ENCODE measurements around the gene CACUL1.

Gene CACUL1

DNA sequence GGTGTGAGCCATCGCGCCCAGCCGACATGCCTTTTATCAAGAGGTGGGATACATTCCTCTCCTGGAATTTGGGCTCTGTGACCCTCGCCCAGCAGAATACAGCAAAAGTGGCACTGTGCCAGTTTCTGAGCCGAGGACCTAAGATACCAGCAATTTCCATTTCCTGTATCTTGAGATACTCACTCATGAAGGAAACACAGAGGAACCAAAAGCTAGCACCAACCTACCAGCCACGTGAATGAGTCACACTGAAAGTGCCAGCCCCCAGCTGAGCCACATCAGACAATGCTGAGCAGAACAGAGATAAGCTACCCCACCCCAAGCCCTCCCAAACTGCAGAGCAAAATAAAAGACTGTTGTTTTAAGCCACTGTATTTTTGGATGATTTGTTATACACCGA lies 56.3 kb downstream of the CACUL1 start:
- Histone ChIP-seq H3K27me3 (no peaks in the 10 kb centered on the region), H3K4me2 (peak overlapping the region in 10 of 11 experiments; percentile 8 to 63 (median 43); a peak in 16 of 22 replicates), H3K4me1 (peaks cover 11 to 25% (median 18%) of the 10 kb centered on the region in 10 experiments), H3K9me3 (replicated peaks in 1 of 11) (no peaks in the 10 kb centered on the region), H3K4me3 (no peak overlapping the region), H4K20me1 (peaks cover 0 to 89% (median 8%) of the 10 kb centered on the region in 11 experiments; a peak in 12 of 22 replicates), H3K36me3 (peaks cover 52 to 83% (median 61%) of the 10 kb centered on the region in 11 experiments), H3K27ac (0 out of 22 replicates have a peak overlapping the region, but pooled peaks of 1 of the 11 experiments have one; percentile 22), H3K9ac (no peak overlapping the region)
- no peak for TF ChIP-seq Cebpa-rat (IDR thresholded peaks at IDR 0.05)

DNA sequence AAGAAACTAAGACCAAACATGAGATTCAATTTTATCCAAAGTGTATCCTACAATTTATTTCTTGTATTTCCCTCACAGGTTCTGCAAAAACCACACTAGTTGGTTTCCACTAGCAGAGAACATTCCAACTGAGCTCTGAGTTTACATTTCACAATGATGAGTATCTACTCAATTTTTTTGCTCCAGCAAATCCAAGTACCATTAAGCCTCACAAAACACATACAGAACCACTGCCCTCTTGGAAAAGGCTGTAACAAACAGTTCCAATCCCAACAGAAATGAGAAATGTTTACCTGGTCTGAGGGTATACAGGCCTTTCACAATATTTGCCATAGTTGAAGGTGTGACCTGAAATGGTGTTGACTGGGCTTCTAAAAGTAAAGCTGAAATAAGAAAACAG lies 59.9 kb downstream of the CACUL1 start:
- H3K9me3 ChIP-seq (replicated peaks in 1 of 11), result no peaks in the 10 kb centered on the region
- H3K4me3 ChIP-seq, result no peak overlapping the region
- no peak for TF ChIP-seq Cebpa-rat (IDR thresholded peaks at IDR 0.05)
- H3K4me1 ChIP-seq, result peaks cover 11 to 20% (median 18%) of the 10 kb centered on the region in 10 experiments
- no peak overlapping the region for H3K27ac ChIP-seq
- peaks cover 41 to 84% (median 61%) of the 10 kb centered on the region in 11 experiments for H3K36me3 ChIP-seq
- H3K9ac ChIP-seq, result no peak overlapping the region
- H4K20me1 ChIP-seq, result peaks cover 0 to 72% (median 0%) of the 10 kb centered on the region in 11 experiments; a peak in 6 of 22 replicates
- no peaks in the 10 kb centered on the region for H3K27me3 ChIP-seq
- H3K4me2 ChIP-seq, result no peak overlapping the region

DNA sequence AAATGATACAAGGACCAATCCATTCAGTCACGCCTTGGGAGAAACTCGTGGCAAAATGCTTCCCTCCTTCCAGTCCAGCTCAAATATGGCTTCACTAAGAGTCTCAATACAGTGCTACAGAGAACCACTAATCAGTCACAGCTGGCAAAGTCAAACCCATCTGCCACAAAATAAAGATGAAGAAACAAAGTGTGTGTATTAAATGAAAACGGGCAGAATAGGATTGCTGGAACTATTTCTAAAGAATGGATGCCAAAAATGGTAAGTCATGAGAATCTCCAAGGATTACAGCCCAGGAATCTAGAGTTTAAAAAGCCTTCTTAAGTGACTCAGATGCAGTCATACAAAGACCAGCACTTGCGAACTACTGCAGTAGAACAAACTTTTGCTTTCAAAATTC lies 61.9 kb downstream of the CACUL1 start:
- H3K4me3 ChIP-seq, result no peak overlapping the region
- 0 out of 20 replicates have a peak, but pooled peaks cover 0 to under 1% (median 0%) of the 10 kb centered on the region in 10 experiments for H3K4me1 ChIP-seq
- no peak overlapping the region for H3K9ac ChIP-seq
- H3K9me3 ChIP-seq (replicated peaks in 1 of 11), result no peaks in the 10 kb centered on the region
- H3K36me3 ChIP-seq, result peaks cover 56 to 98% (median 73%) of the 10 kb centered on the region in 11 experiments
- no peak overlapping the region for H3K27ac ChIP-seq
- H4K20me1 ChIP-seq, result peaks cover 0 to 66% (median 0%) of the 10 kb centered on the region in 11 experiments; a peak in 5 of 22 replicates
- no peaks in the 10 kb centered on the region for H3K27me3 ChIP-seq
- H3K4me2 ChIP-seq, result no peak overlapping the region
- TF ChIP-seq Cebpa-rat (IDR thresholded peaks at IDR 0.05), result no peak

DNA sequence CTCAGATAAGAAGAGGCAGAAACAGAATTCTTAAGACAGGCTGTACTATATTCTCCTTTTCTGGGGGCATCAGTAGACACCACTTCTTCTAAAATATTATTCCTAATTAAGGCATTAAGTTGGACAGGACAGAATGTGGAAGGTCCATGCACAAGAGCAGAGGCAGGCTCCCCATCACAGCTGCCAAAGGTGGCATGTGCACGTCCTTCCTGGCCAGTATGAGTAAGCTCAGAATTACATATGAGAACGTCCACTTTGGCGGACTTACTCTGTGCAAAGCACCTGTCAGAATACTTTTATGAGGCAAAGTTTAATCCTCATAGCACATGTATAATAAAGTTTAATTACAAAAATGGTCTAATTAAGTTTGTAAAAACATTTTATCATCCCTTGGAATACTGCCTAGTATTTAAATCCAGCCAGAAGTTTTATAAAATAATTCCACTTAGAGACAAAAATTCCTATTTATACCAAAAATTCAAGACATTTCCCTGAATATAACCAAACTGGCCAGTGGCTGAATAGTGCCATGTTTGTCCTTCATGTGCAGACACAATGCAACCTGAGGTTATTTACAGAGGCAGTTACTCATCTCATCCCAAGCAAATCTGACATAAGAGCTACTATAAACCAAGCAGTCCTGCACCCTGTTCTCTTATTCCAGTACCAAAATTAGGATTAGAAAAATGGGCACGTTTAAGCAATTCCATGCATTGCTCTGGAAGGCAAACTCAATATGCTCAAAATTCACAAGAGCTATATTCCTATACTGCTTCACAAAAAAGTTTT lies 65.5 kb downstream of the CACUL1 start:
- TF ChIP-seq Cebpa-rat (IDR thresholded peaks at IDR 0.05), result no peak
- Histone ChIP-seq H3K36me3 (peaks cover 77 to 100% (median 94%) of the 10 kb centered on the region in 11 experiments), H3K27me3 (no peaks in the 10 kb centered on the region), H3K27ac (no peak overlapping the region), H4K20me1 (peaks cover 0 to 63% (median 0%) of the 10 kb centered on the region in 11 experiments; a peak in 3 of 22 replicates), H3K9ac (no peak overlapping the region), H3K9me3 (replicated peaks in 1 of 11) (no peaks in the 10 kb centered on the region), H3K4me3 (no peak overlapping the region), H3K4me2 (no peak overlapping the region), H3K4me1 (no peaks in the 10 kb centered on the region)

DNA sequence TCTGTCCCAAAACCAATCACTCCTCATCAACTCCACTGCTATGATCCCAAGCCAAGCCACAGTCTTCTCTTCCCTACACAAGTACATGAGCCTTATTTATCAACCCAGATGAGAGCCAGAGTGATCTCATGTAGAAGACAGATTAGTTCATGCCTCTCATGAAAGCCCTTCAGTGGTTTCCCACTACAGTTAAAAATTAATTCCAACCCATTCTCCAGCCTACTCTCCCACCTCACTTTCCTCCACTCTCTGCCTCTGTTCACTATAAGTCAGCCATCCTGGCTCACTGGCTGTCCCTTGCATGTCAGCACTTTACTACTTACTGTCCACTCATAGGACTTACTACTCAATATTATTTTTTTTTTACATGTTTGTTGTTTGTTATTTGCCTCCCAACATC lies 67.3 kb downstream of the CACUL1 start:
- H3K36me3 ChIP-seq, result peaks cover 86 to 100% (median 94%) of the 10 kb centered on the region in 11 experiments
- H3K4me3 ChIP-seq, result no peak overlapping the region
- no peaks in the 10 kb centered on the region for H3K27me3 ChIP-seq
- no peak overlapping the region for H3K4me2 ChIP-seq
- peaks cover 0 to 53% (median 0%) of the 10 kb centered on the region in 11 experiments; a peak in 3 of 22 replicates for H4K20me1 ChIP-seq
- H3K4me1 ChIP-seq, result no peaks in the 10 kb centered on the region
- no peaks in the 10 kb centered on the region for H3K9me3 ChIP-seq (replicated peaks in 1 of 11)
- H3K27ac ChIP-seq, result no peak overlapping the region
- H3K9ac ChIP-seq, result no peak overlapping the region
- TF ChIP-seq Cebpa-rat (IDR thresholded peaks at IDR 0.05), result no peak

DNA sequence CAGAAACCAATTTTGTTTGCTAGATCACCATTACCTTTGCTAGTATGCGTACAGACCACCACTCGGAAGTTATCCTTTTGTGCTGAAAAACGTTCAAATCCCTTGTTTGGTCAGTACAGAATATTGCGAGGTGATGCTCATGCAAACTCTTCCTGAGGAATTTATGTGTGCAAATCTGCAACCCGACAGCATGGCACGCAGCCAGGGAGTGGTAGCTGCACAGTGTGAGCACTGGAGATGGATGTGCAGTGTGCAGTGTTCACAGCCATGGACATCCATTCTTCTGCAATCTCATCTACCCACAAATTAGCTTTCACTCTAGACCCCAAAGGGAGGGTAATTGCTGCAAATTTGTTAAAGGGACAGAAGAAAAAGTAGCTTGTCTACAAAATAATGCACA lies 72.2 kb downstream of the CACUL1 start:
- H3K4me3 ChIP-seq, result no peak overlapping the region
- H3K9ac ChIP-seq, result no peak overlapping the region
- H3K36me3 ChIP-seq, result peaks cover 67 to 99% (median 82%) of the 10 kb centered on the region in 11 experiments
- H3K9me3 ChIP-seq (replicated peaks in 1 of 11), result no peaks in the 10 kb centered on the region
- H4K20me1 ChIP-seq, result peaks cover 0 to 38% (median 0%) of the 10 kb centered on the region in 11 experiments; a peak in 3 of 22 replicates
- no peak overlapping the region for H3K4me2 ChIP-seq
- no peak overlapping the region for H3K27ac ChIP-seq
- H3K27me3 ChIP-seq, result no peaks in the 10 kb centered on the region
- no peak for TF ChIP-seq Cebpa-rat (IDR thresholded peaks at IDR 0.05)
- H3K4me1 ChIP-seq, result no peaks in the 10 kb centered on the region

DNA sequence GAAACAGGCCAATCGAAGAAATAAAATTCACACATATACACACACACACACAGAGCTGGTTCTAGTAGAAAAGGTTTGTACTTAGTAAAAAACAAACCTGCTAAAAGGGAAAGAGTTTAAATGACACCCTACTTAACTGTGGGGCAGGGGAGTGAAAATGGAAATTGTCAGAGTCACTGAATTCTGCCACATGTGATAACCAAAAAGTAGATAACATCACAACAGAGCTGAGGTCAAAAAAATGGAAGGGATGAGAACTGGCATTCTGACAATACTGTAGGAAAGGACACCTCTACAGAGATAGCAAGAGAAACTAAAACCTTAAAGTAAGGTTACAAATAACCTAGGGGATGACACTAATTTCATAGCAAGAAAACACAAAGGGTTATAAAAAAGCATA lies 74.6 kb downstream of the CACUL1 start:
- Histone ChIP-seq H3K4me3 (no peak overlapping the region), H3K4me1 (no peaks in the 10 kb centered on the region), H3K27ac (no peak overlapping the region), H3K9ac (no peak overlapping the region), H3K9me3 (replicated peaks in 1 of 11) (no peaks in the 10 kb centered on the region), H3K4me2 (no peak overlapping the region), H3K36me3 (peaks cover 44 to 85% (median 64%) of the 10 kb centered on the region in 11 experiments), H3K27me3 (no peaks in the 10 kb centered on the region), H4K20me1 (peaks cover 0 to 15% (median 0%) of the 10 kb centered on the region in 11 experiments; a peak in 2 of 22 replicates)
- TF ChIP-seq Cebpa-rat (IDR thresholded peaks at IDR 0.05), result no peak

DNA sequence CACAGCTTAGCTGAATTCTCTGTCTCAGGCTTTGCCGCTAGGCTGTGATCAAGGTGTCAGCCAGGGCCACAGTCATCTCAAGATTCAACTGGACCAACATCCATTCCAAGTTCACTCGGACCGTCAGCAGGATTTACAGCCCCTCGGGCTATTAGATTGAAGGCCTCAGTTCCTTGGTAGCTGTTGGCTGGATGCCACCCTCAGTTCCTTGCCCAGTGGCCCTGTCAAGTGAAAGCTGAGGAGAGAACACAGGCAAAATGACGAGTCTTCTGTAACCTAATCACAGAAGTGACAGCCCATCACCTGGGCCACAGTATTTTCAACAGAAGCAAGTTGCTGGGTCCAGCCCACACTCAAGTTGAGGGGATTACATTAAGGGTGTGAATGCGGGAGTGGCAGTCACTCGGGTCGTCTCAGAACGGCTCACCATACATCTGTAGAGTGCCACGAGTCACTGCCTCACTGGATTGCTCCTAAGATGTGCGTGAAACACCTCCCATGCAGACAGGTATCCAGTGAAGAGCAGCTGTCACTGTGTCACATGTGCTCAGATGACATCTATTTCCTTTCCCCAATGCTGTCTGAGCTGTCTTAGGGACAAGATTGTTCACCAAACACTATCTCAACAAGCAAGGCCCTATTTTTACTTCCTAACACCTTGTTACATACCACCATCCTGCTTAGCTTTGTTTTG lies 80.4 kb downstream of the CACUL1 start:
- H3K9ac ChIP-seq, result no peak overlapping the region
- H3K9me3 ChIP-seq (replicated peaks in 1 of 11), result no peaks in the 10 kb centered on the region
- TF ChIP-seq Cebpa-rat (IDR thresholded peaks at IDR 0.05), result no peak
- peaks cover 0 to 21% (median 9%) of the 10 kb centered on the region in 11 experiments; a peak in 8 of 22 replicates for H4K20me1 ChIP-seq
- no peak overlapping the region for H3K4me2 ChIP-seq
- H3K27ac ChIP-seq, result no peak overlapping the region
- H3K4me1 ChIP-seq, result peaks cover 13 to 16% (median 14%) of the 10 kb centered on the region in 10 experiments
- H3K4me3 ChIP-seq, result no peak overlapping the region
- peaks cover 0 to 46% (median 18%) of the 10 kb centered on the region in 11 experiments; a peak in 13 of 22 replicates for H3K36me3 ChIP-seq
- no peaks in the 10 kb centered on the region for H3K27me3 ChIP-seq

All from BLaER1 treated with 17β-estradiol and CSF1 and Interleukin-3, amounts not matched to agents 10 nM and 100 nM (cell line).